Lower lobe of right lung (tissue), 2 donors: Measurements from ENCODE around the gene SCN5A. TPM values are rescaled to one million over a fixed set of nuclear protein-coding genes. Genes with fewer than 3 reads are reported as not detected.

ENCODE experiments used
- ATAC-seq, 2 donors: fragments of 200-7000 bp; cut with Tn5 transposase; one replicate each; pipeline ENCODE4 v1.9.1; 2020 to 2022; ENCODE audit warnings: mild to moderate bottlenecking in 2 of 2, moderate library complexity in 2 of 2
- DNase-seq: peaks from one replicate; pipeline ENCODE4 v3.0.0-alpha.2; 2020
- H3K27ac ChIP-seq: fragments of 200-600 bp; one replicate; pipeline ENCODE4 v1.8.0; 2022
- H3K27me3 ChIP-seq: fragments of 200-600 bp; one replicate; pipeline ENCODE4 v1.8.0; 2022; ENCODE audit warnings: low read depth
- H3K36me3 ChIP-seq: fragments of 200-600 bp; one replicate; pipeline ENCODE4 v1.8.0; 2022; ENCODE audit warnings: mild to moderate bottlenecking
- H3K4me1 ChIP-seq: fragments of 200-600 bp; one replicate; pipeline ENCODE4 v1.8.0; 2022
- H3K4me3 ChIP-seq: fragments of 200-600 bp; one replicate; pipeline ENCODE4 v1.8.0; 2022; ENCODE audit warnings: mild to moderate bottlenecking
- H3K9me3 ChIP-seq: fragments of 200-600 bp; one replicate; pipeline ENCODE4 v1.8.0; 2022
- CTCF ChIP-seq: fragments of 200-600 bp; IDR thresholded peaks from one replicate; pipeline ENCODE4 v1.8.0; 2022; ENCODE audit warnings: antibody characterized with exemption, mild to moderate bottlenecking
- intact Hi-C: fragments of 100-400 bp; cut with DNase I; formaldehyde crosslinking; loops from one replicate; pipeline ENCODE4 v1.11.0; 2022
- long read RNA-seq: library from polyadenylated mRNA; unstranded; transcript quantifications from one replicate; pipeline ENCODE4 v2.0.0, GENCODE V29; 2021
- total RNA-seq: library from RNA; stranded (reverse); fragmentation: NEBNext Ultra II Directional; extraction: Animal tissue kit (Norgen Biotek cat#: 25700); gene quantifications from one replicate; pipeline ENCODE4 v1.2.1, GENCODE V29; 2021
- donor health status: DM: no; HTN: yes; CAD: no; lungs with severe emphysema.

The SCN5A gene
- total RNA-seq, result 0.24 TPM
- long read RNA-seq, result 0 reads

GRCh38 chr3:38649500-38650247 is at the start of gene SCN5A:
TSS of gene SCN5A (minus strand) at chr3:38649687. CDS start at chr3:38633307, 16,380 bp downstream.
- intact Hi-C loops, result loop anchor here (10.0 kb wide), 1 partner anchor 125 kb away; no protein-coding TSS in a partner anchor
- TF ChIP-seq CTCF, result no peak
- H3K27me3 ChIP-seq, result peaks cover 68% of the 10 kb centered on the region

GRCh38 chr3:38698760-38699159 is 49.3 kb upstream of the SCN5A start:
- Histone ChIP-seq H3K27me3 (no peaks in the 10 kb centered on the region), H3K4me3 (no peak overlapping the region), H3K9me3 (no peaks in the 10 kb centered on the region), H3K27ac (no peak overlapping the region), H3K4me1 (no peaks in the 10 kb centered on the region), H3K36me3 (no peaks in the 10 kb centered on the region)
- DNase-seq, result no peak
- intact Hi-C loops, result no loop called here
- no peak for TF ChIP-seq CTCF
- no peak for ATAC-seq

More at GRCh38 chr3:38649500-38650247, at the start of gene SCN5A:
- ATAC-seq (peak; percentile 83 to 88), DNase-seq (peak; percentile 57)
- Histone ChIP-seq H3K27ac (no peak within 1 kb of the TSS), H3K36me3 (no peaks in the 10 kb centered on the region), H3K4me3 (peak within 1 kb of the TSS; percentile 50), H3K9me3 (no peaks in the 10 kb centered on the region), H3K4me1 (peaks cover 11% of the 10 kb centered on the region)

- no peaks in the 10 kb centered on the region for H3K27me3 ChIP-seq
- ATAC-seq (no peak), DNase-seq (no peak)
- H3K4me1 ChIP-seq, result no peaks in the 10 kb centered on the region
- H3K36me3 ChIP-seq, result no peaks in the 10 kb centered on the region
- intact Hi-C loops, result no loop called here
- no peak overlapping the region for H3K4me3 ChIP-seq
- H3K27ac ChIP-seq, result no peak overlapping the region
- TF ChIP-seq CTCF, result no peak
- H3K9me3 ChIP-seq, result no peaks in the 10 kb centered on the region
These were observed 48.6 kb upstream of the SCN5A start for GRCh38 chr3:38698061-38698460.

GRCh38 chr3:38696034-38696433 is 46.5 kb upstream of the SCN5A start:
- DNase-seq (no peak), ATAC-seq (no peak)
- no peaks in the 10 kb centered on the region for H3K36me3 ChIP-seq
- TF ChIP-seq CTCF, result no peak
- H3K9me3 ChIP-seq, result no peaks in the 10 kb centered on the region
- H3K27ac ChIP-seq, result no peak overlapping the region
- H3K4me3 ChIP-seq, result no peak overlapping the region
- no peaks in the 10 kb centered on the region for H3K4me1 ChIP-seq
- intact Hi-C loops, result no loop called here
- no peaks in the 10 kb centered on the region for H3K27me3 ChIP-seq

- Histone ChIP-seq H3K4me3 (no peak overlapping the region), H3K36me3 (no peaks in the 10 kb centered on the region), H3K27me3 (no peaks in the 10 kb centered on the region), H3K9me3 (no peaks in the 10 kb centered on the region), H3K4me1 (no peaks in the 10 kb centered on the region), H3K27ac (no peak overlapping the region)
- ATAC-seq (no peak), DNase-seq (no peak)
- no peak for TF ChIP-seq CTCF
- intact Hi-C loops, result no loop called here
These were observed 40.7 kb upstream of the SCN5A start for GRCh38 chr3:38690185-38690584.
